Measurements from ENCODE around the gene CLTB.

DNA sequence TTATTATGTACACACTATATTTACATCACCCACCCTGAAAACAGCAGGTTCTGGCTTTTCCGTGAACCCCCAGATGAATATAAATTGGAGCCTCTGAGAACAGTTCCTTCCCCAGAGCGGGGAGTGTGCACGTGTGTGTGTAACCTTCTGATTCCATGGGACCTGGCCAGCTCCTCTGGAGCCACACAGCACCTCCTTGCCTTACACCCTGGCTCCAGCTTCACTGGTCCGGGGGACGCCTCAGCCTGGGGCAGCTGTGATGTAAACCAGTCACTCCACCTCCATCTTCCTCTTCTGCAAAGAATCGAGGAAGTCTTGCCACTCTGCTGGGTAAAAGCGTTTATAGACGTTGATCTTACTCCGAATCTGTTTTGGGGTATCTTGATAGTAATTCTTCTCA is 32.4 kb downstream of the CLTB start:
- TF ChIP-seq, protein P1, sequence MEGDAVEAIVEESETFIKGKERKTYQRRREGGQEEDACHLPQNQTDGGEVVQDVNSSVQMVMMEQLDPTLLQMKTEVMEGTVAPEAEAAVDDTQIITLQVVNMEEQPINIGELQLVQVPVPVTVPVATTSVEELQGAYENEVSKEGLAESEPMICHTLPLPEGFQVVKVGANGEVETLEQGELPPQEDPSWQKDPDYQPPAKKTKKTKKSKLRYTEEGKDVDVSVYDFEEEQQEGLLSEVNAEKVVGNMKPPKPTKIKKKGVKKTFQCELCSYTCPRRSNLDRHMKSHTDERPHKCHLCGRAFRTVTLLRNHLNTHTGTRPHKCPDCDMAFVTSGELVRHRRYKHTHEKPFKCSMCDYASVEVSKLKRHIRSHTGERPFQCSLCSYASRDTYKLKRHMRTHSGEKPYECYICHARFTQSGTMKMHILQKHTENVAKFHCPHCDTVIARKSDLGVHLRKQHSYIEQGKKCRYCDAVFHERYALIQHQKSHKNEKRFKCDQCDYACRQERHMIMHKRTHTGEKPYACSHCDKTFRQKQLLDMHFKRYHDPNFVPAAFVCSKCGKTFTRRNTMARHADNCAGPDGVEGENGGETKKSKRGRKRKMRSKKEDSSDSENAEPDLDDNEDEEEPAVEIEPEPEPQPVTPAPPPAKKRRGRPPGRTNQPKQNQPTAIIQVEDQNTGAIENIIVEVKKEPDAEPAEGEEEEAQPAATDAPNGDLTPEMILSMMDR (IDR thresholded peaks at IDR 0.05 in 8 of 11, conservative IDR thresholded peaks at IDR 0.05 in 3 of 11) = no peak
- no peak for TF ChIP-seq POLR2A (IDR thresholded peaks at IDR 0.05)
